NCI-H2227 treated with DMSO at 0.1 percent for 48 hours (cell line): ENCODE data around the gene LRP1-AS.

Source experiments
- DNase-seq: peaks from one replicate; lab custom pipeline; 2025; lab: John Stamatoyannopoulos, UW

Gene LRP1-AS

DNA sequence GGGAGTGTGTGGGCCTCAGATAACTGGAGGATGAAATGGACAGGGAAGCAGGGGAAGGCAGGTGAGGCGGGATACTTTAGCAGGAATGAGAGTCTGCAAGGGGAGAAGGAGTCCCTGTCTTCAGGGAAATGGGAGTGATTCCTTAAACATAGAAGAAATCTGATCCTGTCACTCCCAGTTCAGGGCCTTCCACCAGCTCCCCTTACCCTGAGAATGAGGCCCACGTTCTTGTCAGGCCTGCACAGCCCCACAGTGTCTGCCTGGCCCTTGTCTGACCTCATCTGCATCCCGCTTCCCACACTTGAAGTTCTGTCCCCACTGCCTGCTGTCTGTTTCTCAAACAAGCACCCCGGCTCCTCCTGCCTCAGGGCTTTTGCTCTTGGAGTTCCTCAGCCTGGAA, 12.6 kb upstream of the LRP1-AS start:
- no peak for DNase-seq

DNA sequence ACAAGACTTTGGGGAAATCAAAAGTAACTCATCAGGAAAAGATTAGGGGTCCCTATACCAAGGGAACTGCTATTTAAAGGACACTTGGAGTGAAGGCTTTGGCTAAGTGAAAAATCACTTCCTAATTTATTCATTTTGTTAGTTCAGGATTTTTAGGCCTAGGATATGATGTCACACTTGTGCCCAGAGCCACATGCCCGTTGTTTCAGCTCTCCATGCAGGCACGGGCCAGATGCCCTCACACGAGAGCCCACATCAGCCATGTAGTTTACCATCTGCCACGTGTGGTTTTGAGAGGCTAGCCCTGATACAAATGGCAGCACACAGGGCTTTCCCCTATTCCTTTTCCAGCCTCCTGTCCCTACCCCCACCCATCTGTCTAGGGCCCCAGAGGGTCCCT, 11.9 kb upstream of the LRP1-AS start:
- DNase-seq = no peak

DNA sequence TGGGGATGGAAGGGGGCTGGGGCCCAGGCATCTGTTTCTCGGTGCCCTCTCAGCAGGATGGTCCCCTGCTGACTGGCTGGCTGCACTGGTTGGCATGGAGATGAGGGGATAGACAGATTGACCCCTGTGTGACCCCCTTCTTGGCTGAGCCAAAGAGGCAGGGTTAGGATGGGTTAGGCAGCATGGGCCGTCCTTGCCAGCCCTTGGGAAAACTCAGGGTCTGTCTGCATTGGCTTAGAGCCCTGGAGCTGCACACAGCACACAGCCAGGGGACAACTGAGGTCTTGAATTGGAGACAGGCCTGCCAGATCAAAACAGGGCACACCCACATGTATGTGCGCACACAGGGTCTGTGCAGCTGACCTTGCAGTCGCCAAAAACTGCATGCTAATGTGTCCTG, 11.2 kb upstream of the LRP1-AS start:
- no peak for DNase-seq

DNA sequence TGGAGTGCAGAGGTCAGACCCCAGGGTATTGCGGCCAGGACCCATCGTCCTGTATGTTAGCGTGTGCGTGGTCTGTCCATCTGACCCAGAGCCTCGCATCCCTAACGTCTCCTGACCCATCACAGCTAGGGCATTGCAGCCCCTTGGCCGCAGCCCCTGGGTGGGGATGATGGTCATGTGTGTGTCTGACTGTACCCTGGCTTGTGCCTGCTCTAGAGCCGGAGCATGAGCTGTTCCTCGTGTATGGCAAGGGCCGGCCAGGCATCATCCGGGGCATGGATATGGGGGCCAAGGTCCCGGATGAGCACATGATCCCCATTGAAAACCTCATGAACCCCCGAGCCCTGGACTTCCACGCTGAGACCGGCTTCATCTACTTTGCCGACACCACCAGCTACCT, 10.8 kb upstream of the LRP1-AS start:
- no peak for DNase-seq

DNA sequence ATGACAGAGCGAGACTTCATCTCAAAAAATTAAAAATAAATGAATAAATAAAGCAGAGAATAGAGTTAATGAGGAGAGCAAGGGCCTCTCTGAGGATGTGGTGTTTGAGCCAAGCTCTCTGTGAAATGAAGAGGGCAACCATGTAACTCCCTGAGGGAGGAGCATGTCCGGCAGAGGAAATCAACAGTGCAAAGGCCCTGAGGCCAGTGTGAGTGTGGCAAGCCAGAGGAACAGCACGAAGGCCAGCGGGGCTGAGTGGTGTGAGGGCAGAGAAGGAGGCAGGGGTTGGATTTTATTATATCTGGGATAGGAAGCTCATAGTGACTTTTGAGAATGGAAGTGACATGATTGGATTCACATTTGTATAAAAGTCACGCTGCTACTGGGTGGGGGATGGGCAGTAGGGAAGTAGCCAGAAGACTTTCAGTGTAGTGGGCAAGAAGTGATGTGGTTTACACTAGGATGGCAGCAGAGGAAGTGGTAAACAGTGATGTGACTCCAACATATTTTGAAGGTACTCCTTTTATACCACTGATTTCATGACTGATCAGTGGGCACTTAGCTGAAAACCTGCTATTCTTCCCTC, 10.3 kb upstream of the LRP1-AS start:
- DNase-seq = no peak

DNA sequence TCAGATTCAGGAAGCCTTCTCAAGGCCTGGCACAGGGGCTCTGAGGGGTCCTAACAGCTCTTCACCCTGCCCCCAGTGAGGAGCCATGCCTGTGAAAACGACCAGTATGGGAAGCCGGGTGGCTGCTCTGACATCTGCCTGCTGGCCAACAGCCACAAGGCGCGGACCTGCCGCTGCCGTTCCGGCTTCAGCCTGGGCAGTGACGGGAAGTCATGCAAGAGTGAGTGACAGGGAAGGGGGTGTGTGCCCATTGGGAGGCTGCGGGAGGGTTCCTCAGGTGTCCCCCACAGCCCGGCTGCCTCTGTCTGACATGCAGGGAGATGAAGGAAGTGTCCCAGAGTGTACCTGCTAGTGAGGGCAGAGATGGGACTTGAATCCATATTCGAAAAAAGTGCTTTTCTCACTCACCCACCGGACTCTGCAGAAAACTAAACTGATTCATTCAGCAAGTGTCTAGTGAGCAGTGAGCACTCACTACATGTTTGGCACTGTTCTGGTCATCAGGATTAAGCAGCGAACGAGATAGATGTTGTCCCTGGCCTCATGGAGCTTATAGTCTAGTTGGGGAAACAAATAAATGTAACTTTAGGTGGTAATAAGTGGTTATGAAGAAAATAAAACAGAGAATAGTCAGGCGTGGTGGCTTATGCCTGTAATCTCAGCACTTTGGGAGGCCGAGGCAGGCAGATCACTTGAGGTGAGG, 9.4 kb upstream of the LRP1-AS start:
- DNase-seq = no peak

DNA sequence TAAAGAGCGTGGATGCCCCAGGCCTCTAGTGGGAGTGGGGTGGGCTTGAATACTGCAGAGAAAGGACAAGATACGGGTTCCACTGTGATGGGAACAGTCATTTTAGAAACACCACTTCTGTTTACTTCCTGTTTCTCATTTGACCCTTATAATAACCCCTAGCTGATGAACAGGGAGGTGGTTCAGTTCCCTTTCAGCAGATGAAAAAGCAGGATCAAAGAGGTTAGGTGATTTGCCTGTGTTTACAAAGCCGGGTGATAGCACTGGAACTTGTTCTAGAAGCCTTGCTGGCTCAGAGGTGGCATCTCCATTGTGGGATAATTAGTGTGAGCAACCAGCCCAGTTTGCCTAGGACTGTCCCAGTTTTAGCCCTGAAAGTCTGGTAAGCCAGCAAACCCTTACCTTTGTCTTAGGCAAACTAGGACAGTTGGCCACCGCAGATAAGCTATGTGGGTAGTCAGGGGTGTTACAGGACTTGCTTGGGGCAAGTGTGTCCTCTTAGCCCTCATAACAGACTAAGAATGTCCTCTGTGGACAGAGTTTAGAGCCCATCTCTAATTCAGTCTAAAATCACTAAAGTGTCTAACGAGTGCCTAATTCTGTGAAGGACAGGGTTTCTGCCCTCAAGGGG, 7.5 kb upstream of the LRP1-AS start:
- no peak for DNase-seq

DNA sequence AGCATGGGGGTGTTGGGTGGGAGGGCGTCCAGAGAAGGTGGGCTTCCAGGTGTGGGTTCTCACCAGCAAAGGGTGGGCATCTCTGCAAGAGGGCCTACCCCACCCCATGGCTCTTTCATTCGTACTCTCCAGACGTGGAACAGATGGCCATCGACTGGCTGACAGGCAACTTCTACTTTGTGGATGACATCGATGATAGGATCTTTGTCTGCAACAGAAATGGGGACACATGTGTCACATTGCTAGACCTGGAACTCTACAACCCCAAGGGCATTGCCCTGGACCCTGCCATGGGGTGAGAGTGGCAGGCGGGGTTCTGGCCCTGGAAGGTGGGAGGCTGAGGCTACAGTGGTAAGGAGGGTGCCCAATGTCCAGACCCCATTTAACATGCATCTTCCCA, 6.7 kb upstream of the LRP1-AS start:
- DNase-seq = no peak

DNA sequence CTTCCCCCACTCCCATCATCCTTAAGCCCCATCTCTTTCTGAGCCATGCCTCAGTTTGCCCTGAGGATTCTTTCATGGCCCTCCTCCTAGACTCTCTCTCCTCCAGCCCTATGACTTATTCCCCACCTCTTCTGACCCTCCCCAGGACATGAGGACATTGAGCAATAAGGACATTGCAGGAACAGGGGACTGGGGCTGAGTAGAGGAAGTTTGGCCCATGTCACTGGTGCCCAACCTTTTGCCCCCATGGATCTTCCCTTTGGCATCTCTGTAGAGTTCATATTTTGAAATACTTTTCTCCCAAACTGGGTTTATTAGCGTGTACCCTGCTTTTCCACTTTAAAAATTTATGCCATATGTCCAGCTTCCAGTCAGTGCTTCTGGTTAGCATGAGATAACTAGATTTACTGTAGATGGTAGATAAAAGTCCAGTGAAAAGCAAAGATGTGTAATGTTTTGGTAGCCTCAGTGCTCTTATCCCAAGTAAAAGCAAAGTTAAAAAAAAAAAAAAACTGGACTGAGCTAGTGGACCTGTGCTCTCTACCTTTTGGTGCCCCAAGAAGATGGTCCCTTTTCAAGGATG, 6.1 kb upstream of the LRP1-AS start:
- DNase-seq = no peak

DNA sequence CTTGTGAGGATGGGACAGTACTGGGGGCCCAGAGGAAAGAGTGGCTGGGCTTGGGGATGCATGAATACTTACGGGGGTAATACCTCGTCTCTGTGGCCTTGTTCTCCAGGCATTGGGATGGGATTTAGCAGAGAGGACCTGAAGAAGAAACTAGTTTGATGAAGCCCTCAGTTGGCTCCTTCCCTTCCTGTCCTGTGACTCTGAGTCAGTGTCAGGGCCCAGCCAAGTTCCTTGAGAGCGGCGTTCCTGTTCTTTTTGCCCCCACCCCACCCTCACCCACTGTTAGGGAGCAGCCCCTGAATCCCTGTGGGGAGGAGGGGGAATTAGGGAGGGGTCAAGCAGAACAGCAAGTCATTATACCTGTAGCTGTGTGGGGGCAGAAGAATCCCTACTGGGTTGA, 5.2 kb upstream of the LRP1-AS start:
- no peak for DNase-seq

DNA sequence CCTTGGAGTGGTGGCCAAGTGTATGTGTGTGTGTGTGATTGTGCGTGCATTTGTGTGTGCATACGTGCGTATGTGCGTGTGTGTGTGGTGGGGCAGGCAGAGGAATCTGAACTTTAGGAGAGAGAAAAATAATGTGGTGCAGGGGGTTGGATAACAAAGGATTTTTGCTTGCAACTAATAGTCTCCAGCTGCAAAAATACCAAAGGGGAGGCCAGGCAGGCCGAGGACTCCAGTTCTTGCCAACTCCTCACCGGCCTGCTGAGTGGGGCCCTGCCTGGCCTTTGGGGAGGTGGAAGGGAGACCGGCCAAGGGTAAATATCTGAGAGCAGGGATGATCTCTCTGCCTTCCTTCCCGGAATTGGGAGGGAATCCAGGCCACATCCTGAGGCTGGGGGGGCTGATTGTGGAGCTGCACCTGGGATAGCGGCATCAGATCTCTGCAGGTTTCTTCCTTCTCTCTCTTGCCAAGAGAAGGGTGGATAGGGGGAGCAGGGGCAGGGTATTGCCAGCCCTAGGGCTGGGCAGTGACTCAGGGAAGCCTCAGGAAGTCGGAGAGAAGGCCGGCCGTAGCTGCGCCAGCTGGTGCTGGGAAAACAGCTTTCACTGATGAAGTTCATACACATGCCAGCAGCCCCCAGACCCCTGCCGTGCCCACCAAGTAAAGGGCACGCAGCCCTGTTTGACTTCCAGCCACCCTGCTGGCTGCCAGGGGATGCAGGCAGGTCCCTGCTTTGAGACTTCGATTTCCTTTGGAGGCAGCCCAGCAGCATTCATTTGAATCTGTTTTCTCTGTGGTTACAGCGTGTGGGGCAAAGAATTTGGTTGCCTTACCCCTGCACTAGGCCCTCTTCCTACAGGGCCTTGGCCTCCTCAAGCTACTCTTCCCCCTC, 4.6 kb upstream of the LRP1-AS start:
- DNase-seq = no peak

DNA sequence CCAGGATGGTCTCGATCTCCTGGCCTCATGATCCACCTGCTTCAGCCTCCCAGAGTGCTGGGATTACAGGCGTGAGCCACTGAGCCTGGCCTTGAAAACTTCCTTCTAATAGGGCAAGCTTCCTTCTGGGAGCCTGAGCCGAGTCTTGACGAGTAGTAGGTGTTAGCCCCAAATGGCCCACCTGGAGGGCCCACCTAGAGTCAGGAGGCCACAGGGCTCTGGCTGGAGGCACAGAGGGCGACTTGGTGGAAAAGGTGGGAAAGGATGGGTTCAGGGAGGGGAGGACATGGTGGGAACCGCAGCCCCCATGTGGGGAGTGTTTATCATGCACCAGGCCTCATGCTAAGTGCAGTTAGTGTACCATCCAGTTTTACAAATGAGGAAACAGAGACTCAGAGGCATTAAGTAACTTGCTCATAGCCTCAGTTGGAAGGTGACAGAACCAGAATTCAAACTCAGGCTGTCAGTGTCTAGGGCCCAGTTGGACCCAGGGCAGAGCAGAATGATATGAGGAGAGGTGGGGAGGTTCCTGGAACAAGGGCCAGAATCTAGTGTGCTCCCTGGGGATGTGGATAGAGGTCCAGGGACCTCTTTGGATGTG, 3.1 kb upstream of the LRP1-AS start:
- no peak for DNase-seq

DNA sequence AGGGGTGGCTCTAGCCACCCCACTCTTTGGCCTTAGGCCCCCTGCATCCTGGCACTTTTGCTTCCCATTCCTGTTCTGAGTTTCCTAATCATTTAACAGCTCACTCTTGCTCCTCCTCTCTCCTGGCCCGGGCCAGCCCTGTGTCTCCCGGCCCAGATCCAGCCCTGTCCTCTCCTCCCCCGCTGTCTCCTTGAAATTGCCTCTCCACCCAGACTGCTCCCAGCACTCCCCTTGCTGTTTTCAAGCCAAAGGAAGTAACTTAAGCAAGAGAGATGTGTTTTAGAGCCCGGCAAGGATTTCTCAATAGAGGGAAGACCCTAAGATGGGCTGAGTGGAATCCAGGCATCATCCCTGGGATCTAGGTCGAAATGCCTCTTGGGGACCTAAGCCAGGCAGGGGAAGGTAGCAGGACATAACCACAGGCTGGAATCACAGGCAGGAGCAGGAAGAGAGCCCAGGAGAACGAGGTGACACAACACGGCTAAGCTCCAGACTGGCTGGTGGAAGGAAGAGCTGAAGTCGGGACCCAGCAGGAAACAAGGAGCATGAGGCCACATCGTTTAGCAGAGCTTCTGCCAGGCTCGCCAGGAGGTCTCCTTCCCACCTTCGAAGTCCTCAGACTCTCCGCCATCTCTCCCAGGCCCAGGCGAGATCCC, 2.0 kb upstream of the LRP1-AS start:
- DNase-seq = no peak

DNA sequence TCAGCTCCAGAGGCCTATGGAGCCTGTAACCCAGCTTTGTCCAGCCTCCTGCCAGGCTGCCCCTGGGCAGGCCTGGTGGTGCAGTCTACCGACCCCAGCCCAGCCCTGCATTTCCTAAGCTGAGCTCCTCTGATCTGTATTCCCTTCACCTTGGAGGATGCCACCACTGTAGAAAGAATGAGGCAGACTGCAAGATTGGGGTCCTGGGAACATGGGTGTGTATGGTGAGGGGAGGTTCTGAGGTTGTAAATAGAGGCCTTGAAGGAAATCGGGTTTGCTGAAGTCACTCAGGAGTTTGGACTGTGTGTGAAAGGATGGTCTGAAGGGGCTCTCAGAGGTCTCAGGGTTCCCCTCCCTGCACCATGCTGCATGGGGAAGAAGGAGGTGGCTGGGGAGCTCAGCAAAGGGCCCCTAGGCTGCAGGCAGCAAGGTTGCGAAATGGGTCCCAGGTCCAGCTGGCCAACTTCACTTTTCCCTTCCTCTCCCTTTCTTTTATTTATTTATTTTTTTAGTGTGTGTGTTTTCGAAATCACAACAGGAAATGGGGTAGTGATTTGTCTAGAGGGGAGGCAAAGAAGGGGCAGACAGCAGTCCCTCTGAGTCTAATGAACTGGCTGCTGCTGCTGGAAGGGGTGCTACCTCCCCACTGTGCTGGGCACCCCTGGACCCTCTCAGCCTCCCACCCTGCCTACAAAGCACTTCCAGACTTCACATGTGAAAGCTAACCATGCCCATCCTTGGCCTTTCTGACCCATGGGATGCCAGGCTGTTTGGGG, 1.2 kb upstream of the LRP1-AS start:
- DNase-seq = no peak

DNA sequence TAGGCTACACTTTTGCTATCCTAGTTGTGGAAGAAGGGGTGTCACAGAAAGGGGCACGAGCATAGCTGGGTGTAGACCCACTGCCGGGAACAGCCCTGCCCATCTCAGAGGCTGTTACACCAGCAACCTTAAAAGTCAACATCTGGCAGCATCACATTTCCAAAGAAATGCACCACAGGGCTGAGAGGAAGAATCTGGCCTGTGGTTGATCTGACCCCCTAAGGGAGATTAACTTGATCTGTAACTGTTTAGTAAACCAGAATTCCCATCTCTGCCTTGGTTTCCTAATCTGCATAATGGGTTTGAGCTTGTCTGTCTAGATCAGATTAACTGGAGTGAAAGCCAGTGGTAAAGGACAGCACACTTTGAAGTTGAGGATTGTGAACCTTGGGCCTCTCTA, 1.3 kb downstream of the LRP1-AS start:
- DNase-seq = no peak

DNA sequence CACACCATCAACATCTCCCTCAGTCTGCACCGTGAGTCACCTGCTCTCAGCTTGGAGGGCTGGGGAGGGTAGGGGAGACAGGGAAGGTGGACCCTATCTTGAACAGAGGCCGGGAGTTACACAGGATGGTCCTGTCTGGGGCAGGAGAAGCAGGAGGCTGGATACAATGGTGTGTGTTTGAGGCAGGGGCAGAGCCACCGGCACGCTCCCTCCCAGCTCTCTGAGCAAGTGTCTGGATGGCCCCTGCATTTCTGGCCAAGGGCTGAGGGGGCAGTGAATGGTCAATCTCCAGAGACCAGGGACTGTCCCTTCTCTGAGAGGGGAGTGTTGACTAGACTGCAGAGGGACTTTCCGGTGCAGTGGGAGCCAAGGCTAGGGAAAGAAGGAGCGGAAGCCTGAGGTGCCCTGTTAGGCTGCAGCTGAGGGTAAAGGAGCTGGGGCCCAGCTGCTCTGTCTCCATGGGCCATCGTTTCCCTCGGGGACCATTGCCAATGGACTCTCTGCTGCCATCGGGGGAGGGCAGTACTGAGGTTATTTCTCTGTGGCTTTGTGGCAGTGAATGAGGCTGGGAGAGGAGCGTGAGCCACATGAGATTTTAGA, 1.9 kb downstream of the LRP1-AS start:
- DNase-seq = no peak

DNA sequence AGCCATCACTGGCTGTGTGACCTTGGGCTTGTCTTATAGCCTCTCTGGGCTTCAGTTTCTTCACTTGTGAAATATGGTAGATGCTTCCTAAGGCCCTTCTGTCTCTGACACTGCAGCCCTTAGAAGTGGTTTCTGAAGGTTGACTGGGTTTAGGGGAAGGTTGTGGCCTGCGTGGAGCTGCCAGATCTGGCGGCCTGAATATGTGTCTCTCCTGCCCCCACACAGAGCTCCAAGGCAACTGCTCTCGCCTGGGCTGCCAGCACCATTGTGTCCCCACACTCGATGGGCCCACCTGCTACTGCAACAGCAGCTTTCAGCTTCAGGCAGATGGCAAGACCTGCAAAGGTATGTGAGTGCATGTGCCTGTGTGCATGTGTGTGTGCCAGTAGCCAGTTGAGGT, 4.0 kb downstream of the LRP1-AS start:
- no peak for DNase-seq

DNA sequence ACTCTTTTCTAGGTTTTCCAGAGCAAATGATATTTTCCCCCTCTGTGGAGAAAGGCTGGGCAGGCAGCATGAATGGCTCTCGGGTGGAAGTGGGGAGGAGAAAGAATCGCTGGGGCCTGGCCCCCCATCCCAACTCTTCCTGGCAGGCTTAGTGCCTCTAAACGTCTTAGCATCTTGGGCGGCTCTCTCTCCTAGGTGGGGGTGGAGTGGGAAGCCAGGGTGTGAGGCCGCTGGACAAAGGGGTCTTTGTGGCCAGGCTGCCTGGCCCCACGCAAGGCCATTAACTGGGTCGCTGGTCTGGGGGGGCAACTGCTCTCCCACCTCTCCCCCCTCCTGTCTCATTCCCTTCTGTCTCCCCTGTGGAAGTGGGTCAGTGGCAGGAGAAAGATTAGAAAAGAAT, 4.7 kb downstream of the LRP1-AS start:
- no peak for DNase-seq

DNA sequence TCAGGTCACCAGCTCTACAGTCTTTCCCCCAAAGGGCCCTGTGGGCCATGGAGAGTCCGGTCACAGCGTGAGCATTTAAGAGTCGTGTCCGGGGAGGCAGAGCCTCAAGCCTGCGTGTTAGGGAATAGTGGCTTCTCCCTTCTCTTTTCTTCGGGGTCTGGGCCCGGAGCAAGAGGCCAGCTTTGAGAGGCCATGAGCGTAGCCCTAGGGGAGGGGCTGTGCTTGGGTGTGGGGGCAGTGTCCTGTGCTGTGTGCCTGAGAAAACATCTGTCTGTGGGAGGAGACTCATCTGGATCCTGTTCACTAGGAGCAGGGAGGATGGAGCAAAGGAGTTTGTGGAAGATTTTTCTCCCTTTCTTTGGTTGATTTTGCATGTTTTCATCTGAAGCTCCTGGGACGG, 5.3 kb downstream of the LRP1-AS start:
- DNase-seq = no peak

DNA sequence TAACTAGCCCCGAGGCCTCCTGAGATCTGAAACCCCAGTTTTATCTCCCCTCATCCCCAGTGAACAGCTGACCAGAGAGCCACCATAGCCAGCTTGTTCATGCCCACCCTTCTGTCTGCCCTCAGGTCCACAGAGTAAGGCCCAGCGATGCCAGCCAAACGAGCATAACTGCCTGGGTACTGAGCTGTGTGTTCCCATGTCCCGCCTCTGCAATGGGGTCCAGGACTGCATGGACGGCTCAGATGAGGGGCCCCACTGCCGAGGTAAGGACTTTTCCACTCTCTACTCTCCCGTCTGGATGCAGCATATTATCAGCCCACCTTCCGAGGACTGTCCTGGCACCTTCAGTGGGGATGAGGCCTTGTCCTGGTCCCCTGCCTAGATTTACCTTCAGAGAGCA, 6.2 kb downstream of the LRP1-AS start:
- no peak for DNase-seq
